ENCODE results near the gene JAKMIP1. TPM values are rescaled to one million over a fixed set of nuclear protein-coding genes. Genes with fewer than 3 reads are reported as not detected.

JAKMIP1 gene
- total and polyA plus RNA-seq, 3 experiments from 2014 or later = 12.7 to 26.1 (median 14.2) TPM

DNA sequence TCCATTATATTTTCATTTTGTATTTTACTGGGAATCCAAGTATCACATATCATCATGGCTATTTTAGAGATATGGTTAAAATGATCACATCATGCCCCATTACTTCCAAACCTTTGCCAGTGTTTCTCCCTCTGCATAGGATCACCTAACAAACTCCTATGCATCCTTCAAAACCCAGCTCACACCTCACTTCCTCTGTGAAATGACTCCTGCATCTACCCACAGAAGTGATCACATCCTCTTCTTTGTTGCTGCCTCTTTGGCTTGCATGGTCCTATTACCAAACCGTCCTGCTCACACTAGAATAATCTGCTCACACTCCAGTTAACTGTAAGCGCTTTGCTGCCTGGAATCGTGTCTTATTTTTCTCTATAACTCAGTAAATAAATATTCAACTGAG lies 107.4 kb downstream of the JAKMIP1 start:
- Histone ChIP-seq H3K4me3 (ENCODE audit: low read length) (no peak overlapping the region), H3K36me3 (ENCODE audit: insufficient read depth, low read length) (no peaks in the 10 kb centered on the region), H3K27ac (ENCODE audit: low read depth, low read length) (no peak overlapping the region), H3K27me3 (ENCODE audit: insufficient read depth, low read length, poor library complexity, severe bottlenecking) (no peaks in the 10 kb centered on the region), H3K9me3 (ENCODE audit: low read length) (no peaks in the 10 kb centered on the region), H3K4me1 (ENCODE audit: insufficient read depth, low read length) (peaks cover 8% of the 10 kb centered on the region)
- CTCF ChIA-PET = no interaction called here
- POLR2A ChIA-PET = no interaction called here
- no peak for DNase-seq
- peaks cover 0 to 1% (median 0%) of the 10 kb centered on the region in 3 donors for H3K36me3 Mint-ChIP-seq
- H3K27me3 Mint-ChIP-seq = no peaks in the 10 kb centered on the region
- H3K27ac Mint-ChIP-seq = peak overlapping the region in 4 of 8 donors; percentile 8 to 67 (median 46)
- H3K9me3 Mint-ChIP-seq = no peaks in the 10 kb centered on the region
- H3K4me1 Mint-ChIP-seq = peaks cover 22 to 31% (median 30%) of the 10 kb centered on the region in 3 donors
- no peak overlapping the region for H3K4me3 Mint-ChIP-seq

DNA sequence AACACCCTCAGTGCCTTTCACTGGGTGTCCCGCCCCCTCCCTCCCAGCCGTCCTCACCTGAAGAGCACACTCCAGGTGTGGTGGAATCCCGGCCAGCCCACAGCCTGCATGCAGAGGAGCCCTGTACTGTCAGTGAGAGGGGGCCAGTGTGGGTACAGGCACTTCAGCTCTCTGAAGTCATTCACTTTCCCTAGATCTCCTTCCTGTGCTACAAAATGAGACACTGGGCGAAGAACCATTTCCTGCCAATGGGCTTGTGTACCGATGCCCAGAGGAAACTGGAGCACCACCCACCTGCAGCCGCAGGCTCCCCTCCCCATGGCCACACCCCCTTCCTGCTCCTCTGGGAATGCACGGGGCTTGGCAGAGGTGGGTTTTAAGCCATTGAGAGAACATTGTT lies 108.2 kb downstream of the JAKMIP1 start:
- H3K4me3 Mint-ChIP-seq = peak overlapping the region in 2 of 7 donors; percentile 57 to 80
- peak overlapping the region in 6 of 8 donors; percentile 7 to 90 (median 63) for H3K27ac Mint-ChIP-seq
- H3K27me3 Mint-ChIP-seq = no peaks in the 10 kb centered on the region
- Histone ChIP-seq H3K4me3 (ENCODE audit: low read length) (no peak overlapping the region), H3K4me1 (ENCODE audit: insufficient read depth, low read length) (peaks cover 8% of the 10 kb centered on the region), H3K27ac (ENCODE audit: low read depth, low read length) (no peak overlapping the region), H3K36me3 (ENCODE audit: insufficient read depth, low read length) (no peaks in the 10 kb centered on the region), H3K9me3 (ENCODE audit: low read length) (no peaks in the 10 kb centered on the region), H3K27me3 (ENCODE audit: insufficient read depth, low read length, poor library complexity, severe bottlenecking) (no peaks in the 10 kb centered on the region)
- H3K4me1 Mint-ChIP-seq = peaks cover 22 to 31% (median 30%) of the 10 kb centered on the region in 3 donors
- ChIA-PET CTCF (no interaction called here), POLR2A (no interaction called here)
- H3K9me3 Mint-ChIP-seq = no peaks in the 10 kb centered on the region
- no peak for DNase-seq
- peaks cover 0 to 1% (median 0%) of the 10 kb centered on the region in 3 donors for H3K36me3 Mint-ChIP-seq

DNA sequence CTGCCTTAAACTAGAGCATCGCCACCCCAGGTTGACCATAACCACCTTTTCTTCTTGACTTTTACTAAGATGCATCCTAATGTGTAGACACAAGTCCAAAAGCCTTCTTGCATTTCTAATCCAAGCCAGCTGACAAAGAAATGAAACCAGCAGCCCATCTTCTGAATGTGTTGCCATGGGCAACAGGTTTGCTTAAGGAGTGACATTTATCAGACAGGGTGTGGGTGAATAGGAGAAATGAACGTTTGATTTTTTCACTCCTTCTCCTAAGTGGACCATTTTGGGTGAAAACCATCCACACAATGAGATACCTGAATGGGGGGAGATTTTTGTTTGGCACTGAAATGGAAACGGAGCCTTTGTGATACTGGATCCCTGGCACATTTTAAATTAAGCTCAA lies 109.4 kb downstream of the JAKMIP1 start:
- no peaks in the 10 kb centered on the region for H3K36me3 ChIP-seq (ENCODE audit: insufficient read depth, low read length)

DNA sequence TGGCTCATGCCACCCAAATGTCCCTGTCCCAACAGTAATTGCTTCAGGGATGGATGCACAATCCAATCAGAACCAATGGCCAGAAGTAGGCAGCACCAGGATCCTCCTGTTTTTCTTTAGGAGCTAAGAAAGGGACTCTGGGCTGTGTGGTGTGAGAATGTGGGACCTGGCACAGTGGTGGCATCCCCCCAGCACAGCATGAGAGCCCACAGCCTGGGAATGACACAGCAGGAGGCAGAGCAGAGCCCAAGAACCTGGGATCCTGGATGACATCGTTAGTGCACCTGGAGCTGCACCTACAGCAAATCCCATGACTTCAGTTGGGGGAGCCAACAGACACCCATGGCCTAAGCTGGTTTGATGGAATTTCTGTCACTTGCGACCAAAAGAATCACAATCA lies 111.4 kb downstream of the JAKMIP1 start:
- Mint-ChIP-seq H3K4me3 (no peak overlapping the region), H3K9me3 (no peaks in the 10 kb centered on the region), H3K4me1 (peaks cover 22 to 31% (median 30%) of the 10 kb centered on the region in 3 donors), H3K36me3 (peaks cover 0 to 14% (median 6%) of the 10 kb centered on the region in 3 donors), H3K27ac (no peak overlapping the region), H3K27me3 (no peaks in the 10 kb centered on the region)
- no peak overlapping the region for H3K4me3 ChIP-seq (ENCODE audit: low read length)
- no peaks in the 10 kb centered on the region for H3K27me3 ChIP-seq (ENCODE audit: insufficient read depth, low read length, poor library complexity, severe bottlenecking)
- H3K9me3 ChIP-seq (ENCODE audit: low read length) = no peaks in the 10 kb centered on the region
- peaks cover 8% of the 10 kb centered on the region for H3K4me1 ChIP-seq (ENCODE audit: insufficient read depth, low read length)
- no peaks in the 10 kb centered on the region for H3K36me3 ChIP-seq (ENCODE audit: insufficient read depth, low read length)
- no peak for DNase-seq
- H3K27ac ChIP-seq (ENCODE audit: low read depth, low read length) = no peak overlapping the region
- POLR2A ChIA-PET = no interaction called here
- CTCF ChIA-PET = no interaction called here

More for the DNA sequence above, 109.4 kb downstream of the JAKMIP1 start:
- Histone ChIP-seq H3K27me3 (ENCODE audit: insufficient read depth, low read length, poor library complexity, severe bottlenecking) (no peaks in the 10 kb centered on the region), H3K27ac (ENCODE audit: low read depth, low read length) (no peak overlapping the region), H3K4me1 (ENCODE audit: insufficient read depth, low read length) (peaks cover 8% of the 10 kb centered on the region), H3K4me3 (ENCODE audit: low read length) (no peak overlapping the region), H3K9me3 (ENCODE audit: low read length) (no peaks in the 10 kb centered on the region)
- no peak for DNase-seq
- peaks cover 22 to 31% (median 30%) of the 10 kb centered on the region in 3 donors for H3K4me1 Mint-ChIP-seq
- H3K27me3 Mint-ChIP-seq = no peaks in the 10 kb centered on the region
- no peak overlapping the region for H3K4me3 Mint-ChIP-seq
- no peaks in the 10 kb centered on the region for H3K9me3 Mint-ChIP-seq
- H3K27ac Mint-ChIP-seq = peak overlapping the region in 2 of 8 donors; percentile 7 to 58
- ChIA-PET POLR2A (no interaction called here), CTCF (no interaction called here)
- H3K36me3 Mint-ChIP-seq = peaks cover 0 to 2% (median 1%) of the 10 kb centered on the region in 3 donors

DNA sequence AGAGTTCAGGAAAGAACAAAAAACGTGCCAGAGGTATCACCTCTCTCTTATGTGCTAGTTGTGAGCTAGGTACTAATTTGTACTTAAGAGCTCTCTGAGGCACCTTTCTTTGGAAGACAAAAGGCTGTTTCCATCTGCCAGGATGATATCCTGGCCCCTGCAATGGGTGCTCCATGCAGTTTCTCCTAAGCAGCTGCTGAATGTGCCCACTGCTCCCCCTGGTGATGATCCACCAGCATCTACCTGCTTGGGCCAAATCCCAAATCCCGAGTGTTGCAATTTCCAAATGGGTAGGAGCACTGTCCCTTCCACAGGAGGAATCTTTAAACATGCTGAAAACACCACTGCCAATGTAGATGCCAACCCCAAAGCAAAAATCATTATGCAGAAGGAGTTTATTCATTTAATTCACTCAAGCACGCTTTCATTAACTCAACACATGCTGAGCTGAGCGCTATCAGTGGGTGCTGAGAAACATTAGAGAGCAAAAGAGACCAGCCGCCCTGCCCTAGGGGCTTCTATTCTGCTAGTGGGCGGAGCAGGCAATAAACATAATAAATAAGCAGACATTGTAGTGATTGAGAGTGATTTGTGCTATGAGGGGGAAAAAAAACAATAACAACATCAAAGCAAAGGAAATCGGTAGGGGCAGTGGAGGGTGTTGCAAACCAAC lies 112.5 kb downstream of the JAKMIP1 start:
- Mint-ChIP-seq H3K4me1 (peaks cover 19 to 27% (median 25%) of the 10 kb centered on the region in 3 donors), H3K9me3 (no peaks in the 10 kb centered on the region), H3K4me3 (no peak overlapping the region), H3K27me3 (no peaks in the 10 kb centered on the region), H3K36me3 (peaks cover 1 to 15% (median 6%) of the 10 kb centered on the region in 3 donors), H3K27ac (peak overlapping the region in 2 of 8 donors; percentile 14 to 23)
- DNase-seq = no peak
- H3K9me3 ChIP-seq (ENCODE audit: low read length) = no peaks in the 10 kb centered on the region
- ChIA-PET POLR2A (no interaction called here), CTCF (no interaction called here)
- no peaks in the 10 kb centered on the region for H3K36me3 ChIP-seq (ENCODE audit: insufficient read depth, low read length)
- H3K4me3 ChIP-seq (ENCODE audit: low read length) = no peak overlapping the region
- H3K27ac ChIP-seq (ENCODE audit: low read depth, low read length) = no peak overlapping the region
- H3K27me3 ChIP-seq (ENCODE audit: insufficient read depth, low read length, poor library complexity, severe bottlenecking) = no peaks in the 10 kb centered on the region
- H3K4me1 ChIP-seq (ENCODE audit: insufficient read depth, low read length) = peaks cover 8% of the 10 kb centered on the region

DNA sequence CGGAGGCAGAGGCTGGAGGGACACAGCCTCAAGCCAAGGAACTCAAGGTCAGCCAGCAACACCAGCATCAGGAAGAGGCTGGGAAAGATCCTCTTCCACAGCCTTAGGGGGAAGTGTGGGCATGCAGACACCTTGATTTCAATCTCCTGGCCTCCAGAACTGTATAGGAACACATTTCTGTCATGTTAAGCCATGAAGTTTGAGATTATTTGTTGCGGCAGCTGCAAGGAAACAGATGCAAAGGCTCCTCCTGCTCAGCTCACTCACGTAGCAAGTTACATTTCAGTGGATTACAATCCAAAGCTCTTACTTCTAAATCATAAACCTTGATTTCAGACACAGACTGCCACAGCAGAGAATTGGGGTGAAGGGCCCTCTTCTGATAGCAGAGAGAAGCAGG lies 113.5 kb downstream of the JAKMIP1 start:
- Histone ChIP-seq H3K9me3 (ENCODE audit: low read length) (no peaks in the 10 kb centered on the region), H3K4me3 (ENCODE audit: low read length) (no peak overlapping the region), H3K36me3 (ENCODE audit: insufficient read depth, low read length) (no peaks in the 10 kb centered on the region), H3K27me3 (ENCODE audit: insufficient read depth, low read length, poor library complexity, severe bottlenecking) (no peaks in the 10 kb centered on the region), H3K27ac (ENCODE audit: low read depth, low read length) (no peak overlapping the region), H3K4me1 (ENCODE audit: insufficient read depth, low read length) (peaks cover 6% of the 10 kb centered on the region)
- no peak overlapping the region for H3K4me3 Mint-ChIP-seq
- H3K27me3 Mint-ChIP-seq = no peaks in the 10 kb centered on the region
- H3K36me3 Mint-ChIP-seq = peaks cover 7 to 22% (median 9%) of the 10 kb centered on the region in 3 donors
- DNase-seq = no peak
- CTCF ChIA-PET = no interaction called here
- H3K27ac Mint-ChIP-seq = peak overlapping the region in 1 of 8 donors; percentile 73
- POLR2A ChIA-PET = no interaction called here
- H3K9me3 Mint-ChIP-seq = no peaks in the 10 kb centered on the region
- H3K4me1 Mint-ChIP-seq = peaks cover 11 to 19% (median 16%) of the 10 kb centered on the region in 3 donors

DNA sequence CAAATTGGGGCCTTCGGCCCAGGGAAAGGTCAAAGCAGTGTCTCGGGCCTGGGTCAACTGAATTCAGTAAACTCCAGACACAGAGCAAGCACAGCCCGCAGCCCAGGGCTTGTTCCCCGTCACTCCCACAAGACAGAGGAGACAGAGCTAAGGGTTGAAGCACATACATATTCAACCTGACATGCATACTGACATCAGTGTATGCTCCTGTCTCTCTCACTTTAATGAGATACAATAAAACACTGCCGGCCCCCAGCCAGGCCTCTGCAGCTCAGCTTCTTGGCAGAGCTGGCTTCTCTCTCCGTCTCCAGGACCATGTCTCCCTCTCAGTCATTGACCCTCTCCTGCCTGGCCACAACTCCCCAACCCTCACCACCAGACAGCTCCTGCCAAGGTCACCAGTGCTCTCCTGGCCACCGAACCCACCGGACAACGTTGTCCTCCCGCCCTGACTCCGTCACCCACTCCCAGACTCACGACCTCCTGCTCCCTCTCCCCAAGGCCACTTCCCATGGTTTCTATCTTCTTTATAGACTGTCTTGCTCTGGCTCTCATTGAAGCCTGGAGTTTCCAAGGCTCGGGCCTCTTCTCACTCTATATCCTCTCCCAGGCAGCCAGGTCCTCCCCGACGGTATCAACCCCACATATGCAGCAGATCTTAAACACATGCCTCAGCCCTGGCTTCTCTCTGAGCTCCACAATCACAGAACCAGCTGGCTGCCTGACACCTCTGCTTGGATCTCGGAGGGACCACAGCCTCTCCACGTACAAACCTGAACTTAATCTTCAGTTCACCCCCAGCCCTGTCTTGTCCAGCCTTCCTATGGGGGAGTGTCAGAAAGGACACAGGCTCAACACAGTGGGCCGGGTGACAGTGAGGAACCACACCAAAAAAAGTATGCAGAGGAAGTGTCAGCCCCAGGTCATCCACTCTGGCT lies 114.4 kb downstream of the JAKMIP1 start:
- Histone ChIP-seq H3K9me3 (ENCODE audit: low read length) (no peaks in the 10 kb centered on the region), H3K4me3 (ENCODE audit: low read length) (no peak overlapping the region), H3K27ac (ENCODE audit: low read depth, low read length) (no peak overlapping the region), H3K36me3 (ENCODE audit: insufficient read depth, low read length) (no peaks in the 10 kb centered on the region), H3K27me3 (ENCODE audit: insufficient read depth, low read length, poor library complexity, severe bottlenecking) (no peaks in the 10 kb centered on the region), H3K4me1 (ENCODE audit: insufficient read depth, low read length) (no peaks in the 10 kb centered on the region)
- POLR2A ChIA-PET = no interaction called here
- H3K4me1 Mint-ChIP-seq = peaks cover 3 to 11% (median 7%) of the 10 kb centered on the region in 3 donors
- H3K36me3 Mint-ChIP-seq = peaks cover 13 to 31% (median 15%) of the 10 kb centered on the region in 3 donors
- no peaks in the 10 kb centered on the region for H3K9me3 Mint-ChIP-seq
- H3K27me3 Mint-ChIP-seq = no peaks in the 10 kb centered on the region
- DNase-seq = no peak
- CTCF ChIA-PET = no interaction called here
- no peak overlapping the region for H3K4me3 Mint-ChIP-seq
- H3K27ac Mint-ChIP-seq = peak overlapping the region in 3 of 8 donors; percentile 60 to 90 (median 88)
